Measurements from ENCODE around the gene GRIN3B. TPM values are rescaled to one million over a fixed set of nuclear protein-coding genes. Genes with fewer than 3 reads are reported as not detected.

Gene GRIN3B
- total and polyA plus RNA-seq, 2 experiments from 2014 or later = 0.54 TPM; not detected in 1

- no peaks in the 10 kb centered on the region for H3K79me2 ChIP-seq (ENCODE audit: insufficient read depth)
- peaks cover 13% of the 10 kb centered on the region for H3K27me3 ChIP-seq (replicated peaks; ENCODE audit: insufficient read depth)
- in situ Hi-C loops (cut with MboI) = no loop called here
- H3K9me3 ChIP-seq (ENCODE audit: low read depth) = no peaks in the 10 kb centered on the region
- no peaks in the 10 kb centered on the region for H4K20me1 ChIP-seq (ENCODE audit: insufficient read depth)
- TF ChIP-seq EZH2 (IDR thresholded peaks at IDR 0.05; ENCODE audit: insufficient read depth, poor library complexity, severe bottlenecking) (no peak), EZH2phosphoT487 (IDR thresholded peaks at IDR 0.05; ENCODE audit: insufficient read depth, low read depth) (no peak)
- H3K9ac ChIP-seq = no peak overlapping the region
- H3K9me2 ChIP-seq (ENCODE audit: insufficient read depth) = no peaks in the 10 kb centered on the region
- 96 to 97% methylated on average over 11 to 13 of the region's 13 CpGs for WGBS, 2 experiments (ENCODE audit: low coverage in 1 of 2, low lambda C conversion rate in 2 of 2, missing lambda C conversion rate in 2 of 2)
- no peak overlapping the region for H2AFZ ChIP-seq
- no peaks in the 10 kb centered on the region; the same call in 1 of the 2 replicates for H3K36me3 ChIP-seq (ENCODE audit: low read depth)
- H3K4me2 ChIP-seq (ENCODE audit: unreplicated experiment) = no peak overlapping the region
- no peak overlapping the region for H3K4me3 ChIP-seq
- H3K4me1 ChIP-seq (ENCODE audit: insufficient read depth) = no peaks in the 10 kb centered on the region
- peaks cover 6% of the 10 kb centered on the region; the same call in 1 of the 2 replicates for H3F3A ChIP-seq (ENCODE audit: insufficient read depth)
- no peak overlapping the region for H3K27ac ChIP-seq
- DNase-seq = no peak
Observed at GRCh38 chr19:992670-993055, 7.6 kb upstream of the GRIN3B start.

- Histone ChIP-seq H3K4me3 (no peak overlapping the region), H3K4me1 (ENCODE audit: insufficient read depth) (no peaks in the 10 kb centered on the region), H2AFZ (no peak overlapping the region), H3K4me2 (ENCODE audit: unreplicated experiment) (no peak overlapping the region), H3K27ac (no peak overlapping the region), H3K27me3 (replicated peaks; ENCODE audit: insufficient read depth) (peaks cover 18% of the 10 kb centered on the region), H3K9ac (no peak overlapping the region), H3K9me3 (ENCODE audit: low read depth) (no peaks in the 10 kb centered on the region), H3F3A (ENCODE audit: insufficient read depth) (peaks cover 6% of the 10 kb centered on the region; the same call in 1 of the 2 replicates), H3K36me3 (ENCODE audit: low read depth) (no peaks in the 10 kb centered on the region; the same call in 1 of the 2 replicates), H3K9me2 (ENCODE audit: insufficient read depth) (no peaks in the 10 kb centered on the region), H3K79me2 (ENCODE audit: insufficient read depth) (no peaks in the 10 kb centered on the region), H4K20me1 (ENCODE audit: insufficient read depth) (no peaks in the 10 kb centered on the region)
- TF ChIP-seq EZH2phosphoT487 (IDR thresholded peaks at IDR 0.05; ENCODE audit: insufficient read depth, low read depth) (no peak), EZH2 (IDR thresholded peaks at IDR 0.05; ENCODE audit: insufficient read depth, poor library complexity, severe bottlenecking) (no peak)
- DNase-seq = no peak
- in situ Hi-C loops (cut with MboI) = no loop called here
- 88 to 91% methylated on average over 17 of the region's 17 CpGs for WGBS, 2 experiments (ENCODE audit: low coverage in 1 of 2, low lambda C conversion rate in 2 of 2, missing lambda C conversion rate in 2 of 2)
Observed at GRCh38 chr19:993361-993830, 6.8 kb upstream of the GRIN3B start.

GRCh38 chr19:993831-994393 lies 6.3 kb upstream of the GRIN3B start:
- 88 to 91% methylated on average over 27 to 43 of the region's 43 CpGs for WGBS, 2 experiments (ENCODE audit: low coverage in 1 of 2, low lambda C conversion rate in 2 of 2, missing lambda C conversion rate in 2 of 2)
- no peak overlapping the region for H3K4me3 ChIP-seq
- no peak overlapping the region for H3K27ac ChIP-seq
- H3K36me3 ChIP-seq (ENCODE audit: low read depth) = no peaks in the 10 kb centered on the region; the same call in 1 of the 2 replicates
- H4K20me1 ChIP-seq (ENCODE audit: insufficient read depth) = no peaks in the 10 kb centered on the region
- no peaks in the 10 kb centered on the region for H3K9me2 ChIP-seq (ENCODE audit: insufficient read depth)
- H3K9ac ChIP-seq = no peak overlapping the region
- H3K79me2 ChIP-seq (ENCODE audit: insufficient read depth) = no peaks in the 10 kb centered on the region
- TF ChIP-seq EZH2phosphoT487 (IDR thresholded peaks at IDR 0.05; ENCODE audit: insufficient read depth, low read depth) (no peak), EZH2 (IDR thresholded peaks at IDR 0.05; ENCODE audit: insufficient read depth, poor library complexity, severe bottlenecking) (no peak)
- peaks cover 6% of the 10 kb centered on the region; the same call in 1 of the 2 replicates for H3F3A ChIP-seq (ENCODE audit: insufficient read depth)
- H3K4me1 ChIP-seq (ENCODE audit: insufficient read depth) = no peaks in the 10 kb centered on the region
- no peak overlapping the region for H2AFZ ChIP-seq
- no peaks in the 10 kb centered on the region for H3K9me3 ChIP-seq (ENCODE audit: low read depth)
- no peak for DNase-seq
- H3K4me2 ChIP-seq (ENCODE audit: unreplicated experiment) = no peak overlapping the region
- H3K27me3 ChIP-seq (replicated peaks; ENCODE audit: insufficient read depth) = peaks cover 19% of the 10 kb centered on the region
- in situ Hi-C loops (cut with MboI) = no loop called here

GRCh38 chr19:994516-994915 lies 5.7 kb upstream of the GRIN3B start:
- no peak overlapping the region for H3K4me2 ChIP-seq (ENCODE audit: unreplicated experiment)
- H3F3A ChIP-seq (ENCODE audit: insufficient read depth) = peaks cover 6% of the 10 kb centered on the region; the same call in 1 of the 2 replicates
- WGBS, 2 experiments (ENCODE audit: low coverage in 1 of 2, low lambda C conversion rate in 2 of 2, missing lambda C conversion rate in 2 of 2) = 95 to 98% methylated on average over 12 to 18 of the region's 18 CpGs
- H3K4me3 ChIP-seq = no peak overlapping the region
- no peaks in the 10 kb centered on the region for H3K9me3 ChIP-seq (ENCODE audit: low read depth)
- peaks cover 25% of the 10 kb centered on the region for H3K27me3 ChIP-seq (replicated peaks; ENCODE audit: insufficient read depth)
- H3K79me2 ChIP-seq (ENCODE audit: insufficient read depth) = no peaks in the 10 kb centered on the region
- no peak overlapping the region for H3K9ac ChIP-seq
- H3K9me2 ChIP-seq (ENCODE audit: insufficient read depth) = no peaks in the 10 kb centered on the region
- H3K36me3 ChIP-seq (ENCODE audit: low read depth) = no peaks in the 10 kb centered on the region; the same call in 1 of the 2 replicates
- no peak overlapping the region for H3K27ac ChIP-seq
- in situ Hi-C loops (cut with MboI) = no loop called here
- H4K20me1 ChIP-seq (ENCODE audit: insufficient read depth) = no peaks in the 10 kb centered on the region
- DNase-seq = no peak
- H2AFZ ChIP-seq = no peak overlapping the region
- no peaks in the 10 kb centered on the region for H3K4me1 ChIP-seq (ENCODE audit: insufficient read depth)
- TF ChIP-seq EZH2 (IDR thresholded peaks at IDR 0.05; ENCODE audit: insufficient read depth, poor library complexity, severe bottlenecking) (no peak), EZH2phosphoT487 (IDR thresholded peaks at IDR 0.05; ENCODE audit: insufficient read depth, low read depth) (no peak)
